ENCODE data around the gene RAB29.

The RAB29 gene

DNA sequence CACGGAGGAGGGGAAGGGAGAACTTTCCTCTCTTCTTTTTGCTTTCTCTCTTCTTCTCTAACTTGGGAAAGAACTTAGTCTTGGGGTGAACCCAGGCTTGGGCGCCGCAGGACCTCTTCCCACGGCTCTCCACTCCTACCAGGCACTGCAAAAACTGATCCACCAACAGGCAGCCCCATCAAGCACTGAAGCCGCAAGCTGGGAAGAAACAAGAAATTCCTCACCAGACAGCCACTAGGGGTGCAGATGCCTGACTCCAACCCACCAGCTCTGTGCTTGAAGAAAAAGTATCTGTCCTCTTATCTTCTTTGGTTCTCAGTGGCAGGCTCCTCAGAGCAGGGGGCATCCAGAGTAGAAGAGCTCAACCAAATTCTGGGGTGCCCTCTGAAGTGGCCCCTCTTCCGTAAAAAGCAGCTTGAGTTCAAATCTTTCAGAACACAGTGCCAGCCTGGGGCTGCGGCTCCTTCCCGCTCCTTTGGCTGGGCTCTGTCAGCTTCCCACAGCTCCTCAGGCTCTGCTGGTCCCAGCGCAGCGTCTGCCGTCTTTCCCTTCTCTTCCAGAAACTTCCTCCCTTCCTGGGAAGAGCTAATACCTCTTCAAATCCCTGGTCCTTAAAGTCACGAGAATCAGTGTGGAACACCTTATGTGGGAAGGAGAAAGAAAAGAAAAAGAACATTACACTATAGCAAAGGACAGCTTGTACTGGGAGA, 35.3 kb upstream of the RAB29 start:
- H3K9ac ChIP-seq (ENCODE audit: low read depth, low read length): peak overlapping the region; percentile 90

DNA sequence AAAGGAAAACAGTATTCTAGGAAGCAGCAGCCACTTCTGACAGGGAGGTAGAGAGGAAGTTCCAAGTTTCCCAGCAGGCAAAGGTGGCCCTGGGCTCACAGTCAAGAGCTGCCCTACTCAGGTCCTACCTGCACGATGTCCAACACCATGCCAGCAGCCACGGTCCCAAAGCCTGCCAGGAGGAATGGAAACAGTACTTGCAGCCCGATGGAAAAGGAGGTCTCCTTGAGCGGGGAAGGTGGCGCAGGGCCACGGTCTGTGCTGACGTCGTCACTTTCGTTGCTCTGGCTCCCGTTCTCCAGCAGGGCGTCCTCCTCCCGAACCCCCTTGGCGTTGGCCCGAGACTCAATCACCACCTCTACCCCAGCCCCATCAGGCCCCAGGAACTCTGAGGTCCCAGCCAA, 34.7 kb upstream of the RAB29 start:
- H3K36me3 ChIP-seq (ENCODE audit: insufficient read depth, low read length): peaks cover 21% of the 10 kb centered on the region
- H3K4me1 ChIP-seq (ENCODE audit: control insufficient read depth, insufficient read depth, low read length): peaks cover 40% of the 10 kb centered on the region

More for the DNA sequence above, 35.3 kb upstream of the RAB29 start:
- H3K4me3 ChIP-seq (ENCODE audit: low read length): peak overlapping the region; percentile 95
- peaks cover 33% of the 10 kb centered on the region for H3K4me1 ChIP-seq (ENCODE audit: control insufficient read depth, insufficient read depth, low read length)
- H3K27me3 ChIP-seq (ENCODE audit: control insufficient read depth, insufficient read depth, low read length): no peaks in the 10 kb centered on the region
- H3K36me3 ChIP-seq (ENCODE audit: insufficient read depth, low read length): peaks cover 21% of the 10 kb centered on the region
- no peaks in the 10 kb centered on the region for H3K9me3 ChIP-seq (replicated peaks; ENCODE audit: low read length)
- H3K4me2 ChIP-seq (ENCODE audit: low read length): peak overlapping the region; percentile 99

DNA sequence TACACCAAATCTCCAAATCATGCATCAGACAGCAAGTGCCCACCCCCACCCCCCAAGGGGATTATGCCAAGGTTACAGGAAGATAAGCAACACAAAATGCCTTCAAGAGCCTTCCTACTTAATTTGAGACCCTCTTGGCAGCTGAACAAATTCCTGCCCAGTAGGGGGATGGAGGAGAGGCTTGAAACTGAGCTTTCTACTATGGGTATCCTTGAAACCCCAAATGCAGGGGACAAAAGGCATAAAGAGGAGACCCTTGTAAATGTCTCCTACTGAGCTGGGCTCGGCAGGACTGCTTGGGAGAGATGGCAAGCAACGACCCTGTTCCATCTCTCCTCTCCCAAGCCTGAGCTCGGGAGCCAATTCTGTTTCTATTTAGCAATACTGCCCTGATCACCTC, 34.2 kb upstream of the RAB29 start:
- Histone ChIP-seq H3K4me3 (ENCODE audit: low read length) (no peak overlapping the region), H3K4me1 (ENCODE audit: control insufficient read depth, insufficient read depth, low read length) (peaks cover 41% of the 10 kb centered on the region), H3K9ac (ENCODE audit: low read depth, low read length) (no peak overlapping the region), H3K27me3 (ENCODE audit: control insufficient read depth, insufficient read depth, low read length) (no peaks in the 10 kb centered on the region), H3K9me3 (replicated peaks; ENCODE audit: low read length) (no peaks in the 10 kb centered on the region), H3K4me2 (ENCODE audit: low read length) (peak overlapping the region; percentile 99), H3K36me3 (ENCODE audit: insufficient read depth, low read length) (peaks cover 21% of the 10 kb centered on the region)

More for the DNA sequence above, 34.7 kb upstream of the RAB29 start:
- H3K9ac ChIP-seq (ENCODE audit: low read depth, low read length): no peak overlapping the region
- peak overlapping the region; percentile 99 for H3K4me2 ChIP-seq (ENCODE audit: low read length)
- no peaks in the 10 kb centered on the region for H3K27me3 ChIP-seq (ENCODE audit: control insufficient read depth, insufficient read depth, low read length)
- no peaks in the 10 kb centered on the region for H3K9me3 ChIP-seq (replicated peaks; ENCODE audit: low read length)
- peak overlapping the region; percentile 31 for H3K4me3 ChIP-seq (ENCODE audit: low read length)

DNA sequence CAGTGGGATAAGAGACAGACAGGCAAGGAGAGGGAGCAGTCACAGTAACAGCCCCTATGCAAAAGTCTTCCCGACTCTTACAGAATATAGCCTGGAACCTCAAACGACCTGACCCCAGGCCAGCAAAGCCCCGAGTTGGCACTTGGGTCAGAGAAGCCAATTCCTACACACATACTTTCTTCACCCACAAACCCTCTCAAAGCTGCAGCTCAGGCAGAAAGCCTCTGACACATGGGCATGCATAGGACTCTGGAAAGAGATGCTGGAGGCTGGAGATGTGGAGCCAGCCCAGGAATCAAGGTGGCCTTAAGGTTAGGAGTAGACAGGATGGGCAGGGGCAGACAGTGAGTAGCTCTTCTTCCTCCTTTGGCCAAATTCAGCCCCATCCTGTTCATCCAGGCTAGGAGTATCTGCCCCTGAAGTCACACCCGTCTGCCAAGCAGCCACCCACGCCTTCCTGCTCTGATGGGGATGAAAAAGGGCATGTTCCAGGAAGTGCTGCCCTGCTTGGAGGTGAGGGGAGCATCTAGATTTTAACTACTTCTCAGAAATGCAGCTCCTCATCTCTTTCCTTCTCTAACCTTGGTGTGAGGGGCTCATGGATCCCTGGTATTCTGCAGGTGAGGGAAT, 29.9 kb upstream of the RAB29 start:
- H3K36me3 ChIP-seq (ENCODE audit: insufficient read depth, low read length): peaks cover 24% of the 10 kb centered on the region
- H3K4me1 ChIP-seq (ENCODE audit: control insufficient read depth, insufficient read depth, low read length): peaks cover 15% of the 10 kb centered on the region
- H3K9me3 ChIP-seq (replicated peaks; ENCODE audit: low read length): no peaks in the 10 kb centered on the region
- H3K27me3 ChIP-seq (ENCODE audit: control insufficient read depth, insufficient read depth, low read length): no peaks in the 10 kb centered on the region
- H3K4me3 ChIP-seq (ENCODE audit: low read length): no peak overlapping the region
- H3K4me2 ChIP-seq (ENCODE audit: low read length): peak overlapping the region; percentile 42
- H3K9ac ChIP-seq (ENCODE audit: low read depth, low read length): no peak overlapping the region

DNA sequence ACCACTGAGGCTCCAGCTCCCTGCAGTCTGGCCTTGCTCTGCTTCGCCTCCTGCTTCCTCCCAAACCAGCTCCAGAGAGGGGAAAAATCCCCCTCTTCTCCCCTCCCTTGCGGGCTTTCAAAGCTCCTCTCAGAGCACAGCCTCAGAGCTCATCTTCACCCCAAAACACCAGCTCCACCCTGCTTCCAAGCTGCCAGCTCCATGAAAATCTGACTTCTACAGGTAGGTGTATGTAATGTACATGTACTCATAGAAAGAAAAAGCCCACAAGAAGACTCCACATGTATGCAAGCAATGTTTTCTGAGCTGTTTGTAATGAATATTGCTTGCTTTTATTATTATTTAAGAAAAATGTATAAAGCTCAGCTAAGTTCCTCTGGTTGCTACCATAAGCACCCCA, 29.3 kb upstream of the RAB29 start:
- H3K36me3 ChIP-seq (ENCODE audit: insufficient read depth, low read length): peaks cover 18% of the 10 kb centered on the region
- no peak overlapping the region for H3K4me3 ChIP-seq (ENCODE audit: low read length)
- peaks cover 10% of the 10 kb centered on the region for H3K4me1 ChIP-seq (ENCODE audit: control insufficient read depth, insufficient read depth, low read length)

DNA sequence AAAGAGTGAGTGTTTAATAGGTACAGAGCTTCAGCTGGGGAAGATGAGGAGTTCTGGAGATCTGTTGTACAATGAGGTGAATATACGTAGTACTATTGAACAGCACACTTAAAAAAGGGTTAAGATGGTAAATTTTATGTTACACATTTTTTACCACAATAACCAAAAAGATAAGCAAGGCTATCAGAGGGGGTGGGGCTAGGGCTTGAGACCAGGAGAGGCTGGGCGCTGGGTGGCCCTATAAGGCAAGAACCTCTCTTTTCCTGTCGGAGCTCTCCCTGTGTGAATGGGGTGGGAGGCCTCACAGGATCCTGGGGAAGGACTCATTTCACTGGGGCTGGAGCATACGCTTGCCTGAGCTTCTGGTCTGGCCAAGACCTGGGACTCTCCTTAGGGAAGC, 28.7 kb upstream of the RAB29 start:
- H3K4me1 ChIP-seq (ENCODE audit: control insufficient read depth, insufficient read depth, low read length): peaks cover 10% of the 10 kb centered on the region
- H3K4me2 ChIP-seq (ENCODE audit: low read length): no peak overlapping the region
- peaks cover 17% of the 10 kb centered on the region for H3K36me3 ChIP-seq (ENCODE audit: insufficient read depth, low read length)
- no peak overlapping the region for H3K9ac ChIP-seq (ENCODE audit: low read depth, low read length)
- no peaks in the 10 kb centered on the region for H3K9me3 ChIP-seq (replicated peaks; ENCODE audit: low read length)
- no peaks in the 10 kb centered on the region for H3K27me3 ChIP-seq (ENCODE audit: control insufficient read depth, insufficient read depth, low read length)
- no peak overlapping the region for H3K4me3 ChIP-seq (ENCODE audit: low read length)

More for the DNA sequence above, 29.3 kb upstream of the RAB29 start:
- H3K27me3 ChIP-seq (ENCODE audit: control insufficient read depth, insufficient read depth, low read length): no peaks in the 10 kb centered on the region
- H3K9ac ChIP-seq (ENCODE audit: low read depth, low read length): no peak overlapping the region
- no peaks in the 10 kb centered on the region for H3K9me3 ChIP-seq (replicated peaks; ENCODE audit: low read length)
- H3K4me2 ChIP-seq (ENCODE audit: low read length): no peak overlapping the region

DNA sequence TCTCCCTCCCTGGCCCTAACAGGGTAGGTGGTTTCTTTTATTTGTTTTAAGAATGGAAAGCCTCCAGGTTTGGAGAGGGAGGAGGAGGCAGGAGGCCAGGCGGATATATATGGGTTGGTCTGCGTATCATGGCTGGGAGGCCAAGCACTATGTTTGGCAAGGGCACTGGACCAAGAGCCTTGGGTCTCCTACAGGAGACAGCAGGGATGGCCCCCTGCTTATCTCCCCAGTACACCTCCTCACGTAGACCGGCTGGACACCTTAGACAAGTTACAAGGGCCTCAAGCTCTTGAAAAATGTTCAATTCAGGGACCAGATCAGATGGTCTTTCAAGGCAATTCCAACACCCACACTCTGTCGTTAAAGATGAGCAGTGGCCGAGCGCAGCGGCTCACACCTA, 26.8 kb upstream of the RAB29 start:
- Histone ChIP-seq H3K36me3 (ENCODE audit: insufficient read depth, low read length) (peaks cover 29% of the 10 kb centered on the region), H3K27me3 (ENCODE audit: control insufficient read depth, insufficient read depth, low read length) (no peaks in the 10 kb centered on the region), H3K4me1 (ENCODE audit: control insufficient read depth, insufficient read depth, low read length) (peaks cover 10% of the 10 kb centered on the region), H3K9me3 (replicated peaks; ENCODE audit: low read length) (no peaks in the 10 kb centered on the region), H3K9ac (ENCODE audit: low read depth, low read length) (no peak overlapping the region), H3K4me2 (ENCODE audit: low read length) (no peak overlapping the region), H3K4me3 (ENCODE audit: low read length) (no peak overlapping the region)

DNA sequence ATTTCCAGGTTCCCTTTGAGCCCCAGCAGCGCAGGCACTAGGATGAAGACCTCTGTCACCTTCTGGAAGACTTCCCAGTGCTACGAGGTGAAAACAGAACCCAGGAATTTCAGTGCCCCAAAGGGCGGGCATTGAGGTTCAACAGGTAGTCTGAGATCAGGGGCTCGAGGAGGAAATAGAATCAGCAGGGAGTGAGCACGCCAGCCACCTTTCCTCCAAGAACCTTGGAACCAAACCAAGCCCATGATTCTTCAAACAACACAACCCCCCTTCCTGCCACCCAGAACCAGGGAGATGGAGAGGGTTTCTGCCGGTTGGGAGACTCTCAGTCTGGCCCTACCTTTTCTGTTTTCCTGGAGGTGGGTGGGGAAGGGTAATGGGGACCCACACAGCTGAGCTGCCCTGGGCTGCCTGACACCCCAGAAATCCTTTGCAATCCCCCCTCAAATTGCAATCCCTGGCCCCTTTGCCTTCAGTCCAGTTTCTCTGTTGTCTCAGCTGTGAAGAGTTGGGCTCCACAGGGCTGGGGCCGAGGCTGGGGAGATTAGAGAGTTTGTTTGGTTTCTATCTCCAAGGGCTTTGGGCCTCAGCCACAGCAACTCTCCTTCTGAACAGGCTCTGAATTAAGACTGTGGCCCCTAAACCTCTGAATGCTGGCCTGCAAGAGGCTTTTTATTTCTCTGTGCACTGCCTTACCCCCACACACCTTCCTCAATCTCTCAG, 25.9 kb upstream of the RAB29 start:
- Histone ChIP-seq H3K9me3 (replicated peaks; ENCODE audit: low read length) (no peaks in the 10 kb centered on the region), H3K4me2 (ENCODE audit: low read length) (no peak overlapping the region), H3K4me3 (ENCODE audit: low read length) (no peak overlapping the region), H3K27me3 (ENCODE audit: control insufficient read depth, insufficient read depth, low read length) (no peaks in the 10 kb centered on the region), H3K36me3 (ENCODE audit: insufficient read depth, low read length) (peaks cover 36% of the 10 kb centered on the region), H3K4me1 (ENCODE audit: control insufficient read depth, insufficient read depth, low read length) (peaks cover 10% of the 10 kb centered on the region), H3K9ac (ENCODE audit: low read depth, low read length) (no peak overlapping the region)

DNA sequence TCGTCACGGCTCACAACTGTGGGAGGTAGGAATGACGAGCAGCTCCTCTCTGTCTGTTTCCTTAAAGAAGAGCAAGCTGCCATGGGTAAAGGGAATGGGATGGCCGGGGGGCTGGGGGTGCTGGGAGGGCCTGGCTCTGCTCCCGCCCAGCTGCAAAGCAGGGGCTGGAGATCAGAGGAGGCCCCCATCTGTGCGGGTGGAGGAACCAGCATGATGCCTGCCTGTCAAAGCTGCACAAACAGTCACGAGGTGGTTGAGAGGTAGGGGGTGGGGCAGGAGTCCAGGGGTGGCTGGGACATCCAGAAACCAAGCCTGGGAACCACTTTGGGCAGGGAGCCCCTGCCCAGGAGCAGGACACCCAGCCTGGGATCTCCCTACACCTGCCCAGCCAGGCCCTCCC, 25.1 kb upstream of the RAB29 start:
- H3K9me3 ChIP-seq (replicated peaks; ENCODE audit: low read length): no peaks in the 10 kb centered on the region
- no peak overlapping the region for H3K4me3 ChIP-seq (ENCODE audit: low read length)
- H3K9ac ChIP-seq (ENCODE audit: low read depth, low read length): no peak overlapping the region
- H3K36me3 ChIP-seq (ENCODE audit: insufficient read depth, low read length): peaks cover 42% of the 10 kb centered on the region
- no peaks in the 10 kb centered on the region for H3K27me3 ChIP-seq (ENCODE audit: control insufficient read depth, insufficient read depth, low read length)
- H3K4me2 ChIP-seq (ENCODE audit: low read length): no peak overlapping the region
- H3K4me1 ChIP-seq (ENCODE audit: control insufficient read depth, insufficient read depth, low read length): peaks cover 5% of the 10 kb centered on the region

DNA sequence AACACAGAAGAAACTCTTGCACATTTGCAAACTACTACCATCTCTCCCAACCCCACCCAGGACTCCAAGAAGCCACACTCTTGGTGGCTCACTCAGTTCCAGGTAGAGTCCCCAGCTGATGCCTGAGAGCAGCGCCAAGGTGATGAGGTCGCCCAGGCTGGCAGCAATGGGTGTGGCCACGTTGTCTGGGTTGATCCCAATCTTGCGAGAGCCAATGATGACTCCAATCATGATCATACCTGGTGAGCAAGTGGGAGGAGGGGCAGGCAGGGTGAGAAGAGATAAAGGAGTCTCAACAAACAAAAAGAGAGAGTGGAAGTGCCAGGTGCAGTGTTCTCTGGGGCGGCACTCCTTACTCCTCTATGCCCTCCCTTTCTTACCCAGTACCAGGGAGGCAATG, 23.3 kb upstream of the RAB29 start:
- Histone ChIP-seq H3K4me3 (ENCODE audit: low read length) (no peak overlapping the region), H3K9me3 (replicated peaks; ENCODE audit: low read length) (no peaks in the 10 kb centered on the region), H3K9ac (ENCODE audit: low read depth, low read length) (no peak overlapping the region), H3K36me3 (ENCODE audit: insufficient read depth, low read length) (peaks cover 52% of the 10 kb centered on the region), H3K4me2 (ENCODE audit: low read length) (no peak overlapping the region), H3K4me1 (ENCODE audit: control insufficient read depth, insufficient read depth, low read length) (no peaks in the 10 kb centered on the region), H3K27me3 (ENCODE audit: control insufficient read depth, insufficient read depth, low read length) (no peaks in the 10 kb centered on the region)

DNA sequence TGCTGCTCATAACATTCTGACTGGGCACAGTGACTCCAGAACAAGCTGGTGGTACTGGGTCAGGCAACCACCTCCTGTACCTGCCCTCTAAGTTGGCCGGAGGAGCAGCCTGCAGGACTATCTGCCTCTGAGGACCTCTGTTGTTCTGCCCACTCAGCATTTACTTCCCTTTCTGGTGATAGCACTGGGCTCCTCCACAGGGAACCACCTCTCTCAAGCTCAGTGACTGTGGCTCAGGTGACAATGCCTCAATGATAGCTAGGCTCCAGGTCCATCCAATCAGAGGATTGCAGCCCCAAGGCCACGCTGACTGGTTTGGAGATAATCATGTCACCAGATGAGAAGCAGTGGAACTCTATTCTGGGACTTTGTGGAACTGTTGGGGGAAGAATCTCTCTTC, 21.9 kb upstream of the RAB29 start:
- Histone ChIP-seq H3K27me3 (ENCODE audit: control insufficient read depth, insufficient read depth, low read length) (no peaks in the 10 kb centered on the region), H3K9me3 (replicated peaks; ENCODE audit: low read length) (no peaks in the 10 kb centered on the region), H3K9ac (ENCODE audit: low read depth, low read length) (no peak overlapping the region), H3K36me3 (ENCODE audit: insufficient read depth, low read length) (peaks cover 53% of the 10 kb centered on the region), H3K4me3 (ENCODE audit: low read length) (no peak overlapping the region), H3K4me2 (ENCODE audit: low read length) (no peak overlapping the region), H3K4me1 (ENCODE audit: control insufficient read depth, insufficient read depth, low read length) (peaks cover 11% of the 10 kb centered on the region)
